Activated CD8-positive, alpha-beta T cell treated with anti-CD3 and anti-CD28 coated beads for 36 hours (primary cell): ENCODE measurements around the gene ZMIZ1. TPM values are rescaled to one million over a fixed set of nuclear protein-coding genes. Genes with fewer than 3 reads are reported as not detected.

Experiments
- ATAC-seq: fragments of 200-7000 bp; cut with Tn5 transposase; one replicate; pipeline ENCODE4 v1.10.0; 2021; ENCODE audit warnings: mild to moderate bottlenecking, moderate library complexity
- CTCF ChIA-PET: fragments of 350-600 bp; sonication (Branson Sonifier 250); formaldehyde crosslinking; loops from one replicate; lab custom pipeline; 2021; ENCODE audit warnings: antibody characterized with exemption; lab: Charles Lee
- POLR2A ChIA-PET: fragments of 350-600 bp; sonication (Branson Sonifier 250); formaldehyde crosslinking; loops from one replicate; lab custom pipeline; 2021; ENCODE audit warnings: antibody characterized with exemption; lab: Charles Lee
- DNase-seq: peaks from one replicate; pipeline ENCODE4 v3.0.0-alpha.2; 2020
- H3K27ac Mint-ChIP-seq: one replicate; pipeline ENCODE4 v1.8.0; 2021; ENCODE audit warnings: mild to moderate bottlenecking, mixed read lengths
- H3K27me3 Mint-ChIP-seq: one replicate; pipeline ENCODE4 v1.8.0; 2021; ENCODE audit warnings: mixed read lengths
- H3K36me3 Mint-ChIP-seq: one replicate; pipeline ENCODE4 v1.8.0; 2021; ENCODE audit warnings: low read depth, mixed read lengths
- H3K4me1 Mint-ChIP-seq: one replicate; pipeline ENCODE4 v1.8.0; 2021; ENCODE audit warnings: low read depth, mixed read lengths
- H3K4me3 Mint-ChIP-seq: one replicate; pipeline ENCODE4 v1.8.0; 2021; ENCODE audit warnings: mild to moderate bottlenecking, moderate library complexity, mixed read lengths
- H3K9me3 Mint-ChIP-seq: one replicate; pipeline ENCODE4 v1.8.0; 2021; ENCODE audit warnings: mixed read lengths
- CTCF ChIP-seq: fragments of 200-600 bp; IDR thresholded peaks from one replicate; pipeline ENCODE4 v1.8.0; 2022; ENCODE audit warnings: antibody characterized with exemption, mild to moderate bottlenecking
- intact Hi-C: fragments of 100-400 bp; cut with micrococcal nuclease; formaldehyde crosslinking; loops from one replicate; pipeline ENCODE4 v1.10.0; 2022
- total RNA-seq, 2 experiments: library from RNA; stranded (reverse); gene quantifications; one replicate each; pipeline ENCODE4 v1.2.3, GENCODE V29; 2021

Gene ZMIZ1
- total RNA-seq, 2 experiments from 2014 or later = 46.5 to 52.2 TPM

GRCh38 chr10:79148452-79149344 lies 79.9 kb downstream of the ZMIZ1 start:
- no peaks in the 10 kb centered on the region for H3K36me3 Mint-ChIP-seq
- peaks cover 57% of the 10 kb centered on the region for H3K4me1 Mint-ChIP-seq
- intact Hi-C loops = no loop called here
- no peak for ATAC-seq
- ChIA-PET CTCF (interaction anchor here (1.0 to 1.9 kb wide), 5 partner anchors 9 to 47 kb away, joined by 3 to 7 read pairs (median 4); no protein-coding TSS in a partner anchor), POLR2A (interaction anchor here (1.7 kb wide), 1 partner anchor 9 kb away, joined by 4 read pairs; no protein-coding TSS in a partner anchor)
- peak overlapping the region; percentile 46 for H3K27ac Mint-ChIP-seq
- no peak for TF ChIP-seq CTCF
- H3K4me3 Mint-ChIP-seq = no peak overlapping the region
- DNase-seq = no peak
- no peaks in the 10 kb centered on the region for H3K27me3 Mint-ChIP-seq
- H3K9me3 Mint-ChIP-seq = no peaks in the 10 kb centered on the region

- peaks cover 53% of the 10 kb centered on the region for H3K4me1 Mint-ChIP-seq
- no peak for ATAC-seq
- intact Hi-C loops = no loop called here
These were observed 80.5 kb downstream of the ZMIZ1 start for GRCh38 chr10:79149345-79149661.

GRCh38 chr10:79149662-79150443 lies 81.1 kb downstream of the ZMIZ1 start:
- ATAC-seq (peak; percentile 91), DNase-seq (peak; percentile 66)
- Mint-ChIP-seq H3K27ac (peak overlapping the region; percentile 69), H3K4me1 (peaks cover 48% of the 10 kb centered on the region), H3K36me3 (no peaks in the 10 kb centered on the region), H3K9me3 (no peaks in the 10 kb centered on the region), H3K27me3 (no peaks in the 10 kb centered on the region), H3K4me3 (no peak overlapping the region)
- intact Hi-C loops = no loop called here
- POLR2A ChIA-PET = interaction anchor here (1.7 kb wide), 1 partner anchor 10 kb away, joined by 4 read pairs; no protein-coding TSS in a partner anchor
- CTCF ChIA-PET = interaction anchor here (1.0 to 1.7 kb wide), 2 partner anchors 8 to 45 kb away, joined by 3 to 5 read pairs; no protein-coding TSS in a partner anchor
- no peak for TF ChIP-seq CTCF

More at GRCh38 chr10:79149345-79149661, 80.5 kb downstream of the ZMIZ1 start:
- ChIA-PET CTCF (interaction anchor here (1.0 to 1.7 kb wide), 2 partner anchors 9 to 46 kb away, joined by 3 to 5 read pairs; no protein-coding TSS in a partner anchor), POLR2A (interaction anchor here (1.7 kb wide), 1 partner anchor 10 kb away, joined by 4 read pairs; no protein-coding TSS in a partner anchor)
- Mint-ChIP-seq H3K27ac (peak overlapping the region; percentile 46), H3K36me3 (no peaks in the 10 kb centered on the region), H3K9me3 (no peaks in the 10 kb centered on the region), H3K27me3 (no peaks in the 10 kb centered on the region), H3K4me3 (no peak overlapping the region)
- TF ChIP-seq CTCF = no peak
- no peak for DNase-seq

- intact Hi-C loops = no loop called here
- H3K9me3 Mint-ChIP-seq = no peaks in the 10 kb centered on the region
- H3K4me1 Mint-ChIP-seq = peaks cover 42% of the 10 kb centered on the region
- POLR2A ChIA-PET = interaction anchor here (1.7 kb wide), 1 partner anchor 11 kb away, joined by 4 read pairs; no protein-coding TSS in a partner anchor
- no peaks in the 10 kb centered on the region for H3K27me3 Mint-ChIP-seq
- TF ChIP-seq CTCF = no peak
- no peak for ATAC-seq
- no peak overlapping the region for H3K4me3 Mint-ChIP-seq
- no peaks in the 10 kb centered on the region for H3K36me3 Mint-ChIP-seq
- H3K27ac Mint-ChIP-seq = peak overlapping the region; percentile 69
- CTCF ChIA-PET = no interaction called here
- DNase-seq = no peak
These were observed 81.6 kb downstream of the ZMIZ1 start for GRCh38 chr10:79150444-79150754.
